Left kidney (tissue), 2 donors: ENCODE measurements around the gene GP1BA. TPM values are rescaled to one million over a fixed set of nuclear protein-coding genes. Genes with fewer than 3 reads are reported as not detected.
A peak's percentile ranks its signal among the peaks of the same experiment; 100 is the strongest.

Experiments
- DNase-seq: peaks from one replicate; pipeline ENCODE4 v3.0.0-alpha.2; 2013
- polyA plus RNA-seq: library from polyadenylated mRNA; unstranded; fragments of 120-200 nt; gene quantifications from one replicate; pipeline ENCODE4 v1.2.1, GENCODE V29; 2013; ENCODE audit not compliant: insufficient read length

Gene GP1BA
- polyA plus RNA-seq, 1 donor = 3.2 TPM

GRCh38 chr17:4973256-4974114, 41.4 kb downstream of the GP1BA start:
- DNase-seq = no peak

DNA sequence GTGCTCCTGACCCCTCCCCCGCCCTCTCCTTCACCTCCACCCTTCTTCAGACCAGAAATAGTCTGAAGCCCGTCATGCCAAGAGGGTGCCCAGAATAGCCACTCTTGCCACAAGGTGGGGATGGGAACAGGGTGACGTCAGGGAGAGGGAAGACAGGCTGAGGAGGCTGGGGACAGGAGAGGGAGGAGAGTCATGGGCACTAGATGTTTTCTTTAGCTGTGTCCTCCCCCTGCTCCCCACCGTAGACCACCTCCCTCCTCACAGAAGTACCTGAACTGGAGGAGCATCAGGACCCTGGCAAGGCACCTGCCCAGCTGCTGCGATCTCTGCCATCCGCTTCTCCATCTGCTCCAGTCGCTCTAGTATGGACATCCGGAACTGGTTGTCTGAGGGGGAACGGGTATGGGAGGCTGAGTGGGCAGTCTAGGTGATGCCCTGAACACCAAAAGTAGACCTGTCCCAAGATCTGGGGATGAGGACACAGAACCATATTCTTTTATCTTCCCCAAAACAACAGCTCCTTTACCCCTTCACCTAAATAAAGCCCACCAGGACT, 42.1 kb downstream of the GP1BA start:
- no peak for DNase-seq

GRCh38 chr17:4978726-4979125, 46.6 kb downstream of the GP1BA start:
- no peak for DNase-seq

- peak; percentile 77 for DNase-seq
Observed at GRCh38 chr17:4980644-4981216, 48.7 kb downstream of the GP1BA start.

- no peak for DNase-seq
Observed at GRCh38 chr17:4982305-4982704, 50.2 kb downstream of the GP1BA start.

Other genes with a start within 250 kb of the GP1BA start
- 46.5 TPM for gene PELP1, start 228.1 kb upstream of the GP1BA start, polyA plus RNA-seq
- 32.7 TPM for gene ARRB2, start 221.6 kb upstream of the GP1BA start, polyA plus RNA-seq
- 23.1 TPM for gene MED11, start 200.8 kb upstream of the GP1BA start, polyA plus RNA-seq
- gene ZMYND15, start 192.4 kb upstream of the GP1BA start, polyA plus RNA-seq = 0.32 TPM
- 9.5 TPM for gene CXCL16, start 192.3 kb upstream of the GP1BA start, polyA plus RNA-seq
- gene TM4SF5, start 160.4 kb upstream of the GP1BA start, polyA plus RNA-seq = 1.1 TPM
- gene VMO1, start 145.9 kb upstream of the GP1BA start, polyA plus RNA-seq = 0.33 TPM
- 4.1 TPM for gene GLTPD2, start 143.3 kb upstream of the GP1BA start, polyA plus RNA-seq
- gene PSMB6, start 136.1 kb upstream of the GP1BA start, polyA plus RNA-seq = 122 TPM
- 44.5 TPM for gene PLD2, start 125.1 kb upstream of the GP1BA start, polyA plus RNA-seq
- gene MINK1, start 98.9 kb upstream of the GP1BA start, polyA plus RNA-seq = 69.7 TPM
- 0.71 TPM for gene C17orf107, start 32.7 kb upstream of the GP1BA start, polyA plus RNA-seq
- 1.2 TPM for gene CHRNE, start 29.2 kb upstream of the GP1BA start, polyA plus RNA-seq
- gene SLC25A11, start 7.8 kb downstream of the GP1BA start, polyA plus RNA-seq = 65.3 TPM
- gene RNF167, start 8.0 kb downstream of the GP1BA start, polyA plus RNA-seq = 136 TPM
- gene PFN1, start 16.3 kb downstream of the GP1BA start, polyA plus RNA-seq = 323 TPM
- gene ENO3, start 18.8 kb downstream of the GP1BA start, polyA plus RNA-seq = 23.4 TPM
- 87.8 TPM for gene SPAG7, start 35.5 kb downstream of the GP1BA start, polyA plus RNA-seq
- gene CAMTA2, start 55.4 kb downstream of the GP1BA start, polyA plus RNA-seq = 31.7 TPM
- gene INCA1, start 65.2 kb downstream of the GP1BA start, polyA plus RNA-seq = 8.8 TPM
- 83.5 TPM for gene KIF1C, start 65.7 kb downstream of the GP1BA start, polyA plus RNA-seq
- 0.47 TPM for gene SLC52A1, start 103.1 kb downstream of the GP1BA start, polyA plus RNA-seq
- 19.1 TPM for gene ZFP3, start 146.2 kb downstream of the GP1BA start, polyA plus RNA-seq
- gene ZNF232, start 179.6 kb downstream of the GP1BA start, polyA plus RNA-seq = 54.4 TPM
- 13.8 TPM for gene USP6, start 183.8 kb downstream of the GP1BA start, polyA plus RNA-seq